Measurements from ENCODE around the gene AKT1S1. TPM values are rescaled to one million over a fixed set of nuclear protein-coding genes. Genes with fewer than 3 reads are reported as not detected.

Gene AKT1S1
- total and polyA plus RNA-seq, 2 of the 13 experiments (the other 11 are each of a cell fraction or from before 2014, with no cell fraction given) = 13.5 to 27.8 TPM

- TF ChIP-seq KDM4B (CRISPR knock-in tag; IDR thresholded peaks at IDR 0.05) (no peak), TBX2 (CRISPR knock-in tag; IDR thresholded peaks at IDR 0.05; ENCODE audit: borderline replicate concordance) (no peak), ZNF616 (CRISPR knock-in tag; IDR thresholded peaks at IDR 0.05; ENCODE audit: low read depth) (no peak), MXD1 (CRISPR knock-in tag; IDR thresholded peaks at IDR 0.05) (peak; percentile 54; the same call in 1 of the 2 replicates), HDAC2 (CRISPR knock-in tag; IDR thresholded peaks at IDR 0.05) (0 out of 2 replicates have a peak, but pooled peaks have one; percentile 13), ZNF230 (CRISPR knock-in tag; IDR thresholded peaks at IDR 0.05) (no peak), ZZZ3 (CRISPR knock-in tag; IDR thresholded peaks at IDR 0.05; ENCODE audit: borderline replicate concordance) (no peak), MXD3 (CRISPR knock-in tag; IDR thresholded peaks at IDR 0.05) (peak; percentile 44; the same call in 1 of the 2 replicates), SAP130 (CRISPR knock-in tag; IDR thresholded peaks at IDR 0.05; ENCODE audit: low read depth) (peak; percentile 41; the same call in 1 of the 2 replicates), MYC (CRISPR knock-in tag; IDR thresholded peaks at IDR 0.05; ENCODE audit: borderline replicate concordance) (peak; percentile 2; the same call in 1 of the 2 replicates), ZNF577 (CRISPR knock-in tag; IDR thresholded peaks at IDR 0.05; ENCODE audit: borderline replicate concordance, low read depth) (no peak), GABPB1 (CRISPR knock-in tag; IDR thresholded peaks at IDR 0.05) (0 out of 2 replicates have a peak, but pooled peaks have one; percentile 11), STAT6 (CRISPR knock-in tag; IDR thresholded peaks at IDR 0.05; ENCODE audit: borderline replicate concordance) (no peak)
- TF ChIP-seq, protein P1, sequence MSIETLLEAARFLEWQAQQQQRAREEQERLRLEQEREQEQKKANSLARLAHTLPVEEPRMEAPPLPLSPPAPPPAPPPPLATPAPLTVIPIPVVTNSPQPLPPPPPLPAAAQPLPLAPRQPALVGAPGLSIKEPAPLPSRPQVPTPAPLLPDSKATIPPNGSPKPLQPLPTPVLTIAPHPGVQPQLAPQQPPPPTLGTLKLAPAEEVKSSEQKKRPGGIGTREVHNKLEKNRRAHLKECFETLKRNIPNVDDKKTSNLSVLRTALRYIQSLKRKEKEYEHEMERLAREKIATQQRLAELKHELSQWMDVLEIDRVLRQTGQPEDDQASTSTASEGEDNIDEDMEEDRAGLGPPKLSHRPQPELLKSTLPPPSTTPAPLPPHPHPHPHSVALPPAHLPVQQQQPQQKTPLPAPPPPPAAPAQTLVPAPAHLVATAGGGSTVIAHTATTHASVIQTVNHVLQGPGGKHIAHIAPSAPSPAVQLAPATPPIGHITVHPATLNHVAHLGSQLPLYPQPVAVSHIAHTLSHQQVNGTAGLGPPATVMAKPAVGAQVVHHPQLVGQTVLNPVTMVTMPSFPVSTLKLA (IDR thresholded peaks at IDR 0.05) = no peak
- TF ChIP-seq, protein P2, sequence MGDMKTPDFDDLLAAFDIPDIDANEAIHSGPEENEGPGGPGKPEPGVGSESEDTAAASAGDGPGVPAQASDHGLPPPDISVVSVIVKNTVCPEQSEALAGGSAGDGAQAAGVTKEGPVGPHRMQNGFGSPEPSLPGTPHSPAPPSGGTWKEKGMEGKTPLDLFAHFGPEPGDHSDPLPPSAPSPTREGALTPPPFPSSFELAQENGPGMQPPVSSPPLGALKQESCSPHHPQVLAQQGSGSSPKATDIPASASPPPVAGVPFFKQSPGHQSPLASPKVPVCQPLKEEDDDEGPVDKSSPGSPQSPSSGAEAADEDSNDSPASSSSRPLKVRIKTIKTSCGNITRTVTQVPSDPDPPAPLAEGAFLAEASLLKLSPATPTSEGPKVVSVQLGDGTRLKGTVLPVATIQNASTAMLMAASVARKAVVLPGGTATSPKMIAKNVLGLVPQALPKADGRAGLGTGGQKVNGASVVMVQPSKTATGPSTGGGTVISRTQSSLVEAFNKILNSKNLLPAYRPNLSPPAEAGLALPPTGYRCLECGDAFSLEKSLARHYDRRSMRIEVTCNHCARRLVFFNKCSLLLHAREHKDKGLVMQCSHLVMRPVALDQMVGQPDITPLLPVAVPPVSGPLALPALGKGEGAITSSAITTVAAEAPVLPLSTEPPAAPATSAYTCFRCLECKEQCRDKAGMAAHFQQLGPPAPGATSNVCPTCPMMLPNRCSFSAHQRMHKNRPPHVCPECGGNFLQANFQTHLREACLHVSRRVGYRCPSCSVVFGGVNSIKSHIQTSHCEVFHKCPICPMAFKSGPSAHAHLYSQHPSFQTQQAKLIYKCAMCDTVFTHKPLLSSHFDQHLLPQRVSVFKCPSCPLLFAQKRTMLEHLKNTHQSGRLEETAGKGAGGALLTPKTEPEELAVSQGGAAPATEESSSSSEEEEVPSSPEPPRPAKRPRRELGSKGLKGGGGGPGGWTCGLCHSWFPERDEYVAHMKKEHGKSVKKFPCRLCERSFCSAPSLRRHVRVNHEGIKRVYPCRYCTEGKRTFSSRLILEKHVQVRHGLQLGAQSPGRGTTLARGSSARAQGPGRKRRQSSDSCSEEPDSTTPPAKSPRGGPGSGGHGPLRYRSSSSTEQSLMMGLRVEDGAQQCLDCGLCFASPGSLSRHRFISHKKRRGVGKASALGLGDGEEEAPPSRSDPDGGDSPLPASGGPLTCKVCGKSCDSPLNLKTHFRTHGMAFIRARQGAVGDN (CRISPR knock-in tag; IDR thresholded peaks at IDR 0.05) = 0 out of 2 replicates have a peak, but pooled peaks have one; percentile 16
- TF ChIP-seq, protein P3, sequence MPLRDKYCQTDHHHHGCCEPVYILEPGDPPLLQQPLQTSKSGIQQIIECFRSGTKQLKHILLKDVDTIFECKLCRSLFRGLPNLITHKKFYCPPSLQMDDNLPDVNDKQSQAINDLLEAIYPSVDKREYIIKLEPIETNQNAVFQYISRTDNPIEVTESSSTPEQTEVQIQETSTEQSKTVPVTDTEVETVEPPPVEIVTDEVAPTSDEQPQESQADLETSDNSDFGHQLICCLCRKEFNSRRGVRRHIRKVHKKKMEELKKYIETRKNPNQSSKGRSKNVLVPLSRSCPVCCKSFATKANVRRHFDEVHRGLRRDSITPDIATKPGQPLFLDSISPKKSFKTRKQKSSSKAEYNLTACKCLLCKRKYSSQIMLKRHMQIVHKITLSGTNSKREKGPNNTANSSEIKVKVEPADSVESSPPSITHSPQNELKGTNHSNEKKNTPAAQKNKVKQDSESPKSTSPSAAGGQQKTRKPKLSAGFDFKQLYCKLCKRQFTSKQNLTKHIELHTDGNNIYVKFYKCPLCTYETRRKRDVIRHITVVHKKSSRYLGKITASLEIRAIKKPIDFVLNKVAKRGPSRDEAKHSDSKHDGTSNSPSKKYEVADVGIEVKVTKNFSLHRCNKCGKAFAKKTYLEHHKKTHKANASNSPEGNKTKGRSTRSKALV (CRISPR knock-in tag; IDR thresholded peaks at IDR 0.05) = 0 out of 2 replicates have a peak, but pooled peaks have one; percentile 18
Observed at GRCh38 chr19:49851456-49852259, 25.5 kb downstream of the AKT1S1 start (continued).
